Measurements from ENCODE around the gene SBNO2.

SBNO2 gene

GRCh38 chr19:1073063-1073955 is 100.8 kb downstream of the SBNO2 start:
- no peak for DNase-seq (ENCODE audit: low read depth in 2 of 2)

GRCh38 chr19:1072371-1073015 is 101.6 kb downstream of the SBNO2 start:
- no peak for DNase-seq (ENCODE audit: low read depth in 2 of 2)

GRCh38 chr19:1070931-1071791 is 102.9 kb downstream of the SBNO2 start:
- no peak for DNase-seq (ENCODE audit: low read depth in 2 of 2)

GRCh38 chr19:1070576-1070930 is 103.5 kb downstream of the SBNO2 start:
- no peak for DNase-seq (ENCODE audit: low read depth in 2 of 2)

DNA sequence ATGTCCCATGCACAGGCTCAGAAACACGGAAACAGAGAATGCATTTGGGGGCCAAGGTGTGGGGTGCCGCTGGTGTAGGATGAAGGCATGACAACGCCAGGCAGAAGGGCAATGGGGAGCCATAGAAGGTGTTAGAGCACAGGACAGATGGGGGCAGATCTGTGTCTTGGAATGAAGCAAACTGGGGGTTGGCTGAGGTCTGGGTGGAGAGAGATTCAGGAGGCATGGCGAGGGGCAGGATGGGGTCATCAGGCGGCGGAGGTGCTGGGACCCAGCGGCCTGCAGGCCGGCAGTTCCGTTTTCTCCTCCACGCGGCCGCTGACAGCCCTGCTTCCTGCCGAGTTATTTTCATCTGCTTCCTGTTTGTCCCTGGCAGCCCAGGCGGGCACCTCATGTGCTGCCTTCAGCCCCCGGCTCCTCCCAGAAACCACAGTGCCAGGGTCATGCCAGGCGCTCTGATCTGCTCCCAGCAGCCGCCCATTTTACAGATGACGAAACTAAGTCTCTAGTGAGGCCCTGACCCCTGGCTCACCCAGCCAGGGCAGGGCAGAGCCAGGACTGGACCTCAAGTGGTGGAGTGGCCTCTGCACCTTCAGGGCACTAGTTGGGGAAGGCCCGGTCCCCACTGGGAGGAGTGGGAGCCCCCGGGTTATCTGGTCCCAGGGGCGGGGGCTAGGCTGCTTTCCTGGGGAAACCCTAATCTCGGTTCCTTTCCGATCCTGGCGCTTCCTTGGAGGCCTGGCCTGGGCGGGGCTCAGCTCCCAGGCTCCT is 104.9 kb downstream of the SBNO2 start:
- peak in 1 of 2 donors; percentile 47 for DNase-seq (ENCODE audit: low read depth in 2 of 2)

- DNase-seq (ENCODE audit: low read depth in 2 of 2): no peak
Observed at GRCh38 chr19:1068009-1069001, 105.8 kb downstream of the SBNO2 start.

DNA sequence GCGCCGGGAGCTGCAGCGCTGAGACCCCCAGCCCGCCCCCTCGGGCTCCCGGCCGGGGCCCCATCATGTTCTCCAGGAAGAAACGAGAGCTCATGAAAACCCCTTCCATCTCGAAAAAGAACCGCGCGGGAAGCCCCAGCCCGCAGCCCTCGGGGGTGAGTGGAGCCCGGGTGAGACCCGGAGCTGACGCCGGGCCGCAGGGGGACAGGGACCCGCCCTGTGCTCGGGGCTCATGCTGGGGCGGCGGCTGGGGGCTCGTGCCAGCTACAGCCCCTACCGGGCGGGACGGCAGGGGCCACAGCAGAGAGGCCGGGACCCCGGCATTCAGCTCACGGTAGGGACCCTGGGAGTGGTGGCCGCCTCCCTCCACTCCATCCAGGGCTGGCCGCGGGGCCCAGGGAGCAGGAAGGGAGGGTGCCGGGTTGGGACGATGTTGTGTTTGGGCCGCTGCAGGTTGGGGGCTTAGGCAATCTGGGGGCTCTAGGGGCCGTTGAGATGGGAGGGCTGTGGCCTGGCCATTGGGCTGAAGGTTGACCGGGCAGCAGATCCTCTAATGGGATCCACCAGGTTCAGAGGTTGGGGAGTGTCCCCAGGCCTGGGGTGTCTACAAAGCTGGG is 106.6 kb downstream of the SBNO2 start:
- DNase-seq (ENCODE audit: low read depth in 2 of 2): peak in 1 of 2 donors; percentile 48

GRCh38 chr19:1066748-1067340 is 107.2 kb downstream of the SBNO2 start, which contains the start of gene ARHGAP45:
Gene ARHGAP45, plus strand, starts transcription at chr19:1067167. Its CDS starts 239 bp downstream, at chr19:1067406.
- peak; percentile 68 to 73 for DNase-seq (ENCODE audit: low read depth in 2 of 2)

- DNase-seq (ENCODE audit: low read depth in 2 of 2): no peak
Observed at GRCh38 chr19:1066251-1066747, 107.8 kb downstream of the SBNO2 start.

GRCh38 chr19:1065606-1066109 is 108.4 kb downstream of the SBNO2 start:
- no peak for DNase-seq (ENCODE audit: low read depth in 2 of 2)

GRCh38 chr19:1064661-1065605 is 109.1 kb downstream of the SBNO2 start:
- DNase-seq (ENCODE audit: low read depth in 2 of 2): peak; percentile 45 to 56

DNA sequence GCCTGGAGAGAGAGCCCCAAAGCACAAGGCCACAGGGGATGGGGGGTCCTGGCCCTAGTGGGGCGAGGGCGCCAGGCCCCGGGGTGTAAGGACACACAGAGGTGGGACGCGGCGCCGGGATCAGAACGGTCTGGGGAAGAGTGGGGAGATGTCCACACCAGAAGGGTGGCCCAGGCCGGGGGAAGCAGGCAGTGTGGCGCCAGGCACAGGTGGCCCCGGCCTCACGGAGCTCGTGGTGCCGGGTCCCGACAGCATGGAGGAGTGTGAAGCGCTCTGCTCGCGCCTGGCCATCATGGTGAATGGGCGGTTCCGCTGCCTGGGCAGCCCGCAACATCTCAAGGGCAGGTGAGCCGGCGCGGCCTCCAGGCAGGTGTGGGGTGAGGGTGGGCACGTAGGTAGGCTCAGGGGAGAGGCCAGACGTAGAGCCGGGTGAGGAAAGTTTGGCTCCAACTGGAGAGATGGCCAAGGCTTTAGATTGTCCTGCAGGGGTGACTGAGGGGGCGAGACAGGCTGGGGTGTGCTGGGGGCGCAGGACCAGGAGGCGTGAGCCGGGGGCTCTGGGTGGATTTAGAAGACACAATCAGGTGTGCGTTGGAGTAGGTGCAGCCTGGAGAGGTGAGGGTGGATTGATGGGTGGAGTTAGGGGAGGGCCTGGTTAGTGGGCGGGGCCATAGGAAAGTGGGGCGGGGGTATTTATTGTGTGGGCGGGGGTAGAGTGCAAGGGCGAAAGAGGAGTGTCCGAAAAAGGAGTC is 110.0 kb downstream of the SBNO2 start:
- no peak for DNase-seq (ENCODE audit: low read depth in 2 of 2)

GRCh38 chr19:1063030-1063908 is 110.8 kb downstream of the SBNO2 start:
- no peak for DNase-seq (ENCODE audit: low read depth in 2 of 2)

GRCh38 chr19:1062387-1063029 is 111.6 kb downstream of the SBNO2 start:
- DNase-seq (ENCODE audit: low read depth in 2 of 2): no peak

GRCh38 chr19:1061987-1062386 is 112.1 kb downstream of the SBNO2 start:
- no peak for DNase-seq (ENCODE audit: low read depth in 2 of 2)

Data from activated CD8-positive, alpha-beta memory T cell treated with anti-CD3 and anti-CD28 coated beads for 4 hours (primary cell).